ENCODE measurements around the gene AURKB.

DNA sequence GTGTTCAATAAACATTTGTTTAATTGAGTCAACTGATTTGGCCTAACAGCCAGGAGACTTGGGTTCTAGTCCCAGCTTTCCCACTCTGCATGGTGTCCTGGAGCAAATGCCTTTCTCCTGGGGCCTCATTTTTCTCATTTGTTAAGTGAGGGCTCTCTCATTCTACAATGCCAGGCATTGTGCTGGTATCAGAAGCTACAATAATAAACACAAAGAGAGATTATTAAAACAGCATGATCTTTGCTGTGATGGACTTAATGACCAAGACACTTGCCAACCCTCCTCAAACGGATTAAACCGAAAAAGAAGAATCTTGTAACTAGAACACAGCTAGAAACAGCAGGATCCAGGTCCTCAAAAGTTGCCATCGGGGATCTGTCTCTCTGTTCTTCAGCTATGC, 42.8 kb downstream of the AURKB start:
- TF ChIP-seq, protein P1, sequence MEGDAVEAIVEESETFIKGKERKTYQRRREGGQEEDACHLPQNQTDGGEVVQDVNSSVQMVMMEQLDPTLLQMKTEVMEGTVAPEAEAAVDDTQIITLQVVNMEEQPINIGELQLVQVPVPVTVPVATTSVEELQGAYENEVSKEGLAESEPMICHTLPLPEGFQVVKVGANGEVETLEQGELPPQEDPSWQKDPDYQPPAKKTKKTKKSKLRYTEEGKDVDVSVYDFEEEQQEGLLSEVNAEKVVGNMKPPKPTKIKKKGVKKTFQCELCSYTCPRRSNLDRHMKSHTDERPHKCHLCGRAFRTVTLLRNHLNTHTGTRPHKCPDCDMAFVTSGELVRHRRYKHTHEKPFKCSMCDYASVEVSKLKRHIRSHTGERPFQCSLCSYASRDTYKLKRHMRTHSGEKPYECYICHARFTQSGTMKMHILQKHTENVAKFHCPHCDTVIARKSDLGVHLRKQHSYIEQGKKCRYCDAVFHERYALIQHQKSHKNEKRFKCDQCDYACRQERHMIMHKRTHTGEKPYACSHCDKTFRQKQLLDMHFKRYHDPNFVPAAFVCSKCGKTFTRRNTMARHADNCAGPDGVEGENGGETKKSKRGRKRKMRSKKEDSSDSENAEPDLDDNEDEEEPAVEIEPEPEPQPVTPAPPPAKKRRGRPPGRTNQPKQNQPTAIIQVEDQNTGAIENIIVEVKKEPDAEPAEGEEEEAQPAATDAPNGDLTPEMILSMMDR (optimal IDR thresholded peaks at IDR 0.05 in 1 of 3, IDR thresholded peaks at IDR 0.05 in 1 of 3, conservative IDR thresholded peaks at IDR 0.05 in 1 of 3; ENCODE audit: extremely low read depth in 1 of 3, insufficient read depth in 2 of 3, low read length in 3 of 3), result no peak
- TF ChIP-seq EZH2 (IDR thresholded peaks at IDR 0.05; ENCODE audit: low read length), result no peak

Measured in keratinocyte (primary cell).